ENCODE results near the gene JAM3. TPM values are rescaled to one million over a fixed set of nuclear protein-coding genes. Genes with fewer than 3 reads are reported as not detected.

The JAM3 gene
- total and polyA plus RNA-seq, 8 donors: 4.0 to 83.4 (median 20.0) TPM

GRCh38 chr11:134131628-134132244, 62.9 kb downstream of the JAM3 start:
- H3K27me3 ChIP-seq: no peaks in the 10 kb centered on the region
- WGBS, 5 donors: 85 to 93% (median 92%) methylated on average over 2 of the region's 2 CpGs
- H3K36me3 ChIP-seq: no peaks in the 10 kb centered on the region
- intact Hi-C loops (cut with DNase I; ENCODE audit: low total_unique reads): no loop called here
- H3K4me1 ChIP-seq: peaks cover 0 to 5% (median 2%) of the 10 kb centered on the region in 4 donors
- H3K9me3 ChIP-seq: peaks cover 0 to 30% (median 4%) of the 10 kb centered on the region in 4 donors
- no peak for DNase-seq
- TF ChIP-seq POLR2AphosphoS5 (IDR thresholded peaks at IDR 0.05) (no peak), CTCF (IDR thresholded peaks at IDR 0.05) (no peak), EP300 (IDR thresholded peaks at IDR 0.05) (no peak)
- H3K4me3 ChIP-seq: no peak overlapping the region
- no peak overlapping the region for H3K27ac ChIP-seq

- Histone ChIP-seq H3K27me3 (no peaks in the 10 kb centered on the region), H3K4me1 (no peaks in the 10 kb centered on the region), H3K27ac (no peak overlapping the region), H3K9me3 (peaks cover 0 to 30% (median 4%) of the 10 kb centered on the region in 4 donors), H3K36me3 (no peaks in the 10 kb centered on the region), H3K4me3 (no peak overlapping the region)
- intact Hi-C loops (cut with DNase I; ENCODE audit: low total_unique reads): no loop called here
- TF ChIP-seq EP300 (IDR thresholded peaks at IDR 0.05) (no peak), CTCF (IDR thresholded peaks at IDR 0.05) (no peak), POLR2AphosphoS5 (IDR thresholded peaks at IDR 0.05) (no peak)
- no peak for DNase-seq
These were observed 63.9 kb downstream of the JAM3 start for GRCh38 chr11:134132808-134133207.

- TF ChIP-seq POLR2AphosphoS5 (IDR thresholded peaks at IDR 0.05) (no peak), POLR2A (IDR thresholded peaks at IDR 0.05) (no peak), CTCF (IDR thresholded peaks at IDR 0.05) (no peak), EP300 (IDR thresholded peaks at IDR 0.05) (no peak)
- H3K27ac ChIP-seq: no peak overlapping the region
- no peaks in the 10 kb centered on the region for H3K27me3 ChIP-seq
- H3K4me3 ChIP-seq: no peak overlapping the region
- no peak for DNase-seq
- WGBS, 5 donors: 78 to 95% (median 86%) methylated on average over 1 of the region's 1 CpG
- H3K9me3 ChIP-seq: peaks cover 0 to 30% (median 4%) of the 10 kb centered on the region in 4 donors
- no peaks in the 10 kb centered on the region for H3K36me3 ChIP-seq
- intact Hi-C loops (cut with DNase I; ENCODE audit: low total_unique reads): no loop called here
- peaks cover 0 to 5% (median 0%) of the 10 kb centered on the region in 4 donors for H3K4me1 ChIP-seq
These were observed 65.3 kb downstream of the JAM3 start for GRCh38 chr11:134134167-134134566.

- peaks cover 0 to 21% (median 13%) of the 10 kb centered on the region in 4 donors for H3K36me3 ChIP-seq
- H3K9me3 ChIP-seq: peaks cover 0 to 4% (median 0%) of the 10 kb centered on the region in 4 donors
- DNase-seq: no peak
- 84 to 94% (median 92%) methylated on average over 9 of the region's 9 CpGs for WGBS, 5 donors
- no peak for TF ChIP-seq CTCF (IDR thresholded peaks at IDR 0.05)
- no peak for TF ChIP-seq POLR2A (IDR thresholded peaks at IDR 0.05)
- TF ChIP-seq EP300 (IDR thresholded peaks at IDR 0.05): no peak
- TF ChIP-seq POLR2AphosphoS5 (IDR thresholded peaks at IDR 0.05): no peak
- intact Hi-C loops (cut with DNase I; ENCODE audit: low total_unique reads): no loop called here
- peaks cover 0 to 14% (median 4%) of the 10 kb centered on the region in 4 donors for H3K4me1 ChIP-seq
- H3K27ac ChIP-seq: no peak overlapping the region
- H3K4me3 ChIP-seq: no peak overlapping the region
- no peaks in the 10 kb centered on the region for H3K27me3 ChIP-seq
These were observed 69.5 kb downstream of the JAM3 start for GRCh38 chr11:134138376-134138775.
